OCI-LY7 (cell line): ENCODE data around the gene SUMF1.

Experiments
- CTCF ChIP-seq: fragments of 200-600 bp; sonication (generic); conservative IDR thresholded peaks from 2 replicates; pipeline ENCODE4 v1.5.1; 2014; ENCODE audit warnings: mild to moderate bottlenecking, antibody characterized with exemption, low read length, moderate library complexity, mixed read lengths
- EZH2phosphoT487 ChIP-seq: fragments of 200-600 bp; sonication (generic); IDR thresholded peaks from 2 replicates; pipeline ENCODE4 v1.6.1; 2018; ENCODE audit warnings: low read depth, borderline replicate concordance, mild to moderate bottlenecking, mixed run types, antibody characterized with exemption, low read length, moderate library complexity, mixed read lengths

- TF ChIP-seq CTCF (no peak), EZH2phosphoT487 (no peak)
Observed at GRCh38 chr3:4460334-4460733, 6.7 kb downstream of the SUMF1 start.
